IMR-90 (cell line): ENCODE results near the gene KLC3.

Source experiments
- BHLHE40 ChIP-seq: fragments of 150-350 bp; IDR thresholded peaks from 2 replicates; pipeline ENCODE4 v1.6.1; 2016; ENCODE audit warnings: mild to moderate bottlenecking, low read depth, low read length
- CHD1 ChIP-seq: IDR thresholded peaks from 2 replicates; pipeline ENCODE4 v1.6.1; 2012; ENCODE audit warnings: low read depth, low read length, improper control_type of control experiment
- CTCF ChIP-seq: conservative IDR thresholded peaks from 2 replicates; pipeline ENCODE4 v1.5.1; 2012; ENCODE audit warnings: mild to moderate bottlenecking, low read depth, low read length, improper control_type of control experiment
- FOS ChIP-seq: fragments of 150-350 bp; IDR thresholded peaks from 2 replicates; pipeline ENCODE4 v1.6.1; 2016; ENCODE audit warnings: low read depth, low read length
- MAFK ChIP-seq: IDR thresholded peaks from 2 replicates; pipeline ENCODE4 v1.6.1; 2012; ENCODE audit warnings: low read depth, low read length, improper control_type of control experiment
- MAZ ChIP-seq: IDR thresholded peaks from 2 replicates; pipeline ENCODE4 v1.6.1; 2012; ENCODE audit warnings: low read depth, mild to moderate bottlenecking, low read length, improper control_type of control experiment, moderate library complexity, borderline replicate concordance
- MXI1 ChIP-seq: IDR thresholded peaks from 2 replicates; pipeline ENCODE4 v1.6.1; 2012; ENCODE audit warnings: low read depth, mild to moderate bottlenecking, low read length, moderate library complexity, borderline replicate concordance
- NFE2L2 ChIP-seq: fragments of 150-350 bp; IDR thresholded peaks from 2 replicates; pipeline ENCODE4 v1.6.1; 2016; ENCODE audit warnings: low read depth, mild to moderate bottlenecking, low read length
- POLR2A ChIP-seq: IDR thresholded peaks from 2 replicates; pipeline ENCODE4 v1.6.1; 2012; ENCODE audit warnings: mild to moderate bottlenecking, low read depth, low read length
- RFX5 ChIP-seq: IDR thresholded peaks from 2 replicates; pipeline ENCODE4 v1.8.0; 2012; ENCODE audit warnings: low read depth, mild to moderate bottlenecking, low read length, moderate library complexity
- SMC3 ChIP-seq: fragments of 150-350 bp; IDR thresholded peaks from 2 replicates; pipeline ENCODE4 v1.6.1; 2016; ENCODE audit warnings: low read depth, mild to moderate bottlenecking, antibody characterized with exemption, low read length, moderate library complexity
- USF2 ChIP-seq: fragments of 150-350 bp; IDR thresholded peaks from 2 replicates; pipeline ENCODE4 v1.6.1; 2017; ENCODE audit warnings: mild to moderate bottlenecking, antibody characterized with exemption, low read length, low read depth

DNA sequence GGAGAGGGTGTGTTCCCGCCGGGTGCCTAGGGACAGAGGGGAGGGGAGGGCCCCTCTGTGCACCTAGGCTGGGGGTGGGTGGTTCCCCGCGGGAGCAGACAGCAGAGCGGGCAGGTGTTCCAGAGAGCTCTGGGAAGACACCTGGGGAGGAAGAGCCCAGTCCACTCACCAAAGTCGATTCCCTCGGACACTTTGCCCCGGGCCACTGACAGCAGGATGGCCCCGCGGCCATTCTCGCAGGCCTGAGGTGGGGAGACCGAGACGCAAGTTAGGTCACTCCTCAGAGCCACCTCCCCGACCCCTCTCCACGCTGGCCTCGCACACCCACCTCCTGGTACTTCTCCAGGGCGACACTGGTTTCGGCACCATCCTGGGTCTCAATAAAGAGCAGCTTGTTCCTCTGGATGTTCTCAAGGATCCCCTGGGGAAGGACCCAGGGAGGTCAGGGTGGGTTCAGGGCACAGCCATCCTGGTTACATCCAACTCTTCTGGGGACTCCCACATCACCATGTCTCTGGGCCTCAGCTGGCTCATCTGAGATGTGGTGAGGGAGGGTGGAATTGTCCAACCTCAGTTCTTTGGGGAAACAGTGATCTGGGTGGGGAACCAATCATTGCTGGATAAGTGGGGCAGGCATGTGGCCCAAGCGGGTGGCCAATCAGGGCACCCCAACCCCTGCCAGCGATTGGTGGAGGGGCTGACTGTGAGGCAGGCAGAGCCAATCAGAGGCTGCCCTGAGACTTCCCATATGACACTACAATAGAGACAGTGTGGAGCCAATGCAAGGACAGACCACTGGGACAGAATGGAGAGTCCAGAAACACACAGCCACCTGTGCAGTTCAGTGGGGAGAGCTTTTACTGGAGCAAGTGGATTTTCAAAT, 12.6 kb downstream of the KLC3 start:
- TF ChIP-seq POLR2A (no peak), MAFK (no peak), CTCF (no peak), FOS (no peak), MXI1 (no peak), RFX5 (no peak), MAZ (no peak), BHLHE40 (no peak), NFE2L2 (no peak), USF2 (no peak), SMC3 (no peak), CHD1 (no peak)
